Measurements from ENCODE around the gene SLC25A17.
A peak's percentile ranks its signal among the peaks of the same experiment; 100 is the strongest.

Gene SLC25A17

GRCh38 chr22:40748388-40749355 lies 70.5 kb downstream of the SLC25A17 start:
- Histone ChIP-seq H3K4me3 (ENCODE audit: low read depth in 1 of 2, low read length in 2 of 2) (peak overlapping the region in 1 of 2 experiments; percentile 39; a peak in 1 of 4 replicates), H3K9ac (ENCODE audit: low read depth, low read length) (no peak overlapping the region), H3K79me2 (ENCODE audit: insufficient read depth, low read length) (no peaks in the 10 kb centered on the region), H3K4me2 (ENCODE audit: insufficient read depth, low read length) (no peak overlapping the region), H2AFZ (ENCODE audit: low read depth, low read length) (no peak overlapping the region), H3K36me3 (ENCODE audit: insufficient read depth, low read length) (peaks cover 10% of the 10 kb centered on the region), H3K4me1 (ENCODE audit: insufficient read depth, low read length) (peaks cover 10% of the 10 kb centered on the region), H3K27me3 (ENCODE audit: insufficient read depth, low read length, poor library complexity) (no peaks in the 10 kb centered on the region), H3K9me3 (ENCODE audit: insufficient read depth, low read length, severe bottlenecking) (peaks cover 17% of the 10 kb centered on the region), H3K27ac (ENCODE audit: low read length) (peak overlapping the region; percentile 47), H4K20me1 (ENCODE audit: insufficient read depth, low read length) (no peaks in the 10 kb centered on the region)
- TF ChIP-seq CTCF (IDR thresholded peaks at IDR 0.05; ENCODE audit: borderline replicate concordance, extremely low read depth, low read length, poor library complexity, severe bottlenecking) (no peak), EZH2 (IDR thresholded peaks at IDR 0.05; ENCODE audit: borderline replicate concordance, low read depth, low read length, severe bottlenecking) (no peak)
- ATAC-seq (ENCODE audit: insufficient read depth, low read depth) = no peak
- DNase-seq = no peak

DNA sequence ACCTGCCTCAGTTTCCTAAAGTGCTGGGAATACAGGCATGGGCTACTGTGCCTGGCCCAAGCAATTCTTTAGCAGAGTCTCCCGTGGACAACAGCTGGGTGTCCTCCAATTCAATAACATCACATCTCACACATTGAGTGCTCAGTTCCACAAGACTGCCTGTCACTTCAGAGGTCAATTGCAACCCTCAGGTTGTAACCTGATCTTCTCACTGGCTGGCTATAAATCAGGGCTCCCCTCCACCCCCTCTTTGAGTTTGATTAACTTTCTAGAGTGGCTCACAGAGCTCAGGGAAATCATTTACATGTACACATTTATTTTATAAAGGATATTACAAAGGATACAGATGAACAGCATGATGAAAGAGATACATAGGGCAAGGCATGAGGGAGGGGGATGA lies 71.8 kb downstream of the SLC25A17 start:
- peaks cover 10% of the 10 kb centered on the region for H3K4me1 ChIP-seq (ENCODE audit: insufficient read depth, low read length)
- H3K4me2 ChIP-seq (ENCODE audit: insufficient read depth, low read length) = no peak overlapping the region
- no peak overlapping the region for H3K9ac ChIP-seq (ENCODE audit: low read depth, low read length)
- no peaks in the 10 kb centered on the region for H4K20me1 ChIP-seq (ENCODE audit: insufficient read depth, low read length)
- DNase-seq = no peak
- H3K4me3 ChIP-seq (ENCODE audit: low read depth in 1 of 2, low read length in 2 of 2) = no peak overlapping the region
- H3K9me3 ChIP-seq (ENCODE audit: insufficient read depth, low read length, severe bottlenecking) = peaks cover 14% of the 10 kb centered on the region
- no peak for TF ChIP-seq EZH2 (IDR thresholded peaks at IDR 0.05; ENCODE audit: borderline replicate concordance, low read depth, low read length, severe bottlenecking)
- no peak for TF ChIP-seq CTCF (IDR thresholded peaks at IDR 0.05; ENCODE audit: borderline replicate concordance, extremely low read depth, low read length, poor library complexity, severe bottlenecking)
- no peak for ATAC-seq (ENCODE audit: insufficient read depth, low read depth)
- H3K27me3 ChIP-seq (ENCODE audit: insufficient read depth, low read length, poor library complexity) = no peaks in the 10 kb centered on the region
- H3K79me2 ChIP-seq (ENCODE audit: insufficient read depth, low read length) = no peaks in the 10 kb centered on the region
- peaks cover 10% of the 10 kb centered on the region for H3K36me3 ChIP-seq (ENCODE audit: insufficient read depth, low read length)
- no peak overlapping the region for H3K27ac ChIP-seq (ENCODE audit: low read length)
- H2AFZ ChIP-seq (ENCODE audit: low read depth, low read length) = no peak overlapping the region

GRCh38 chr22:40746428-40747220 lies 72.5 kb downstream of the SLC25A17 start:
- no peak for ATAC-seq (ENCODE audit: insufficient read depth, low read depth)
- Histone ChIP-seq H3K27ac (ENCODE audit: low read length) (no peak overlapping the region), H2AFZ (ENCODE audit: low read depth, low read length) (no peak overlapping the region), H3K36me3 (ENCODE audit: insufficient read depth, low read length) (peaks cover 10% of the 10 kb centered on the region), H3K9me3 (ENCODE audit: insufficient read depth, low read length, severe bottlenecking) (peaks cover 14% of the 10 kb centered on the region), H3K4me3 (ENCODE audit: low read depth in 1 of 2, low read length in 2 of 2) (no peak overlapping the region), H4K20me1 (ENCODE audit: insufficient read depth, low read length) (no peaks in the 10 kb centered on the region), H3K4me1 (ENCODE audit: insufficient read depth, low read length) (peaks cover 10% of the 10 kb centered on the region), H3K4me2 (ENCODE audit: insufficient read depth, low read length) (no peak overlapping the region), H3K27me3 (ENCODE audit: insufficient read depth, low read length, poor library complexity) (no peaks in the 10 kb centered on the region), H3K9ac (ENCODE audit: low read depth, low read length) (no peak overlapping the region), H3K79me2 (ENCODE audit: insufficient read depth, low read length) (no peaks in the 10 kb centered on the region)
- TF ChIP-seq CTCF (IDR thresholded peaks at IDR 0.05; ENCODE audit: borderline replicate concordance, extremely low read depth, low read length, poor library complexity, severe bottlenecking) (no peak), EZH2 (IDR thresholded peaks at IDR 0.05; ENCODE audit: borderline replicate concordance, low read depth, low read length, severe bottlenecking) (no peak)
- no peak for DNase-seq

Data from DND-41 (cell line).